ENCODE measurements around the gene ADAMTS8.

DNA sequence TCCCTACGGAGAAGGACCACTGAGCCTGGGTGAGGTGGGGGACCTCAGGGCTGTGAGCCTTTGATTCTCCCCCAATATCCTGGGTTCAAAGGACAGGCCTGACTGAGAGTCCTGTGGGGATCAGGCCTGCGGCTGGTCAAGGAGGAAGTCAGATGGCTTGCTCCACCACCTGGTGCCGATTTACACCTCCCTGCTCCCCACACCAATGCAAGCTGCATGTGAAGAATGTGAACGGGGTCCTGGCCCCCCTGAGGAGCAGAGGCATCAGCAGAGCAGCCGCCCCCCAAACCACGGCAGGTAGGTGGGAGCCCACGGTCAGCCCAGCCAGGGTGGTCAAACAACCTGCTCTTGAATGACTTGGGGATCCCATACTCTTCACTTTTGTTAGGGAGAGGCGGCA lies 6.7 kb downstream of the ADAMTS8 start:
- TF ChIP-seq EP300 (IDR thresholded peaks at IDR 0.05) (no peak), CTCF (IDR thresholded peaks at IDR 0.05) (no peak), POLR2AphosphoS5 (IDR thresholded peaks at IDR 0.05) (no peak), POLR2A (IDR thresholded peaks at IDR 0.05) (no peak)

Measured in stomach (tissue), 4 donors.